ENCODE measurements around the gene LHX5.

Gene LHX5

DNA sequence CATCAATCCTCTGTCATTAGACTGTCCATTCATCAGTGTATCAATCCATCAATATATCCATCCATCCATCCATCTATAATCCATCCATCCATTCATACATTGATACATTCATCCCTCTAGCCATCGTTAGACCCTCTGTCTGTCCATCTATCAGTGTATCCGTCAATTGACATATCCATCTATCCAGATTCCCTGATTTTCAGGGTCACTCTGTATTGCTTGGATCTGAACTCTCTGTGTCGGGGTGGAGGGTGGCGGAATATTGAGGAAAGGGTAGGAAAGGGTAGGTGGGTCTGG is 32.4 kb downstream of the LHX5 start:
- no peak for DNase-seq (ENCODE audit: low spot score)

DNA sequence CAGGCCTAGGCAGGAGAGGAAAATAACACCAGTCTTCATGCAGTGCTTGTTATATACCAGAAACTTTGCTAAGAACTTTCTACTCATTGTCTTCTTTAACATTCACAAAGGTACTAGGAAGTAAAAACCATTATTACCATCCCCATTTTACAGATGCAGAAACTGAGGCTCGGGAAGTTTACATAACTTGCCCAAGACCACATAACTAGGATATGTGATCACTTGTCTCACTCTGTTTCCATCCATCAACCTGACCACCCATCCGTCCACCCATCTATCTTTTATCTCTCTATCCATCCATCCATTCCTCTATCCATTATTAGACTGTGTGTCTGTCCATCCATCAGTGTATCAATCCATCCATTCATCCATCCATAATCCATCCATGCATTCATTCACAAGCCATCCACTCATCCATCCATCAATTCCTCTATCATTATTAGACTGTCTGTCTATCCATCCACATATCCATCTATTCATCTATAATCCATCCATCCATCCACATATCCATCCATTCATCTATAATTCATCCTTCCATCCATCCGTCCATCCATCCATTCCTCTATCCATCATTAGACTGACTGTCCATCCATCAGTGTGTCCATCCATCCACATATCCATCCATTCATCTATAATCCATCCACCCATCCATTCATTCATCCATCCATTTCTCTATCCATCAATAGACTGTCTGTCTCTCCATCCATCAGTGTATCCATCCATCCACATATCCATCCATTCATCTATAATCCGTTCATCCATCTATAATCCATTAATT is 33.0 kb downstream of the LHX5 start:
- no peak for DNase-seq (ENCODE audit: low spot score)

DNA sequence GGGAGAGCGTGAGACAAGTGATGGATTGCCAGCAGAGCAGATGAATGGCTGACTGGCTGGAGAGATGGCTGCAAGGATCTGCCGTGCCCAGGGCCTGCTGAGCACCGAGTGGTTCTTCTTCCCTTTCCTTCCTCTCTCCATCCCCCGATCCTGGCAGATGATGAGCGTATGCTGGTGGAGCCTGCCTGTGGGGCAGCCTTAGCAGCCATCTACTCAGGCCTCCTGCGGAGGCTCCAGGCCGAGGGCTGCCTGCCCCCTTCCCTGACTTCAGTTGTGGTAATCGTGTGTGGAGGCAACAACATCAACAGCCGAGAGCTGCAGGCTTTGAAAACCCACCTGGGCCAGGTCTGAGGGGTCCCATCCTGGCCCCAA is 34.0 kb downstream of the LHX5 start:
- DNase-seq (ENCODE audit: low spot score), result no peak

DNA sequence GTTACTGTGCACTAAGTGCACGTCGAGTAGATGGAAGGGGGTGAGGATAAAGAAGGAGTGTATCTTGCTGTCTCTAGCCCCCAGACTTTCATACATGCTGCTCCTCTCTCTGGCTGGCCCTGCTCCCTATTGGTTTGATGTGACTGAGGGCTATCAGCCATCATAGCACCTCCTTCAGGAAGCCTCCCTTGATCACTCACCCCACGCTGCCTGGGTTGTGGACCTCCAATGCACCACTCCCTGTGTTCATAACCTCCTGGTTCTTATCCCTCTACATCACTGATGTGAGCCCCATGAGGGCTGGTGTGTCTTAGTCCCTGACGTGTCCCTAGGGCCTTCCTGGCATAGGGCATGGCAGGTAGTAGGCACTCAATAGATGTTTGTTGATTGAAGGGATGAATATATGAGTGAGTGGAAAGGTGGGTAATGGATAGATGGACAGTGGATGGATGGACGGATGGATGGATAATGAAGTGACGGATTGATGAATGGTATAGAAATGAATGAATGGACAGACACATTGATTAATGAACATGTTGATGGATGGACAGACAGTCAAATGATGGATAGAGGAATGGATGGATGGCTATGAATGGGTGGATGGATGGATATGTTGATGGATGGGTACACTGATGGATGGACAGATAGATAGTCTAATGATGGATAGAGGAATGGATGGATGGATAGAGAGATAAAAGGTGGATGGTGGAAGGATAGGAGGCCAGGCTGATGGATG is 34.5 kb downstream of the LHX5 start:
- DNase-seq (ENCODE audit: low spot score), result no peak

- DNase-seq (ENCODE audit: low spot score), result no peak
These were observed 35.1 kb downstream of the LHX5 start for GRCh38 chr12:113436586-113436985.

- no peak for DNase-seq (ENCODE audit: low spot score)
These were observed 36.3 kb downstream of the LHX5 start for GRCh38 chr12:113435367-113435766.

GRCh38 chr12:113432986-113433385 is 38.7 kb downstream of the LHX5 start:
- DNase-seq (ENCODE audit: low spot score), result no peak

DNA sequence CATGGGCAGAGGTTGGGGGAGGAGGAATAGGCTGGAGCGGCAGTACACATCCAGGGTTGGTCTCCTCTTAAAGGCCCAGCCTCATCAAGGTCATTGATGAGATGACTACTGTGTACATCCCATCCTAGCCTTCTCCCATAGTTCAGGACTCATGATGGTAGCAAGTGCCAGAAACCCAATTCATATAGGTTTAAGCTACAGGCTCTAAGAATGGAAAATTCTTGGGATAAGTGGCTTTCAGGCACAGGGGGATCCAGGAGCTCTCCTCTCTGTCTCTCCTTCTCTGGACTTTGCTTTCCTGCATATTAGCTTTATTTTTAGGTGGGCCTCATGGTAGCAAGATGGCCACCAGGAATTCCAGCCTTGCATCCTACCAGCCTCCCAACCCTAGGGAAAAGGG is 43.2 kb downstream of the LHX5 start:
- no peak for DNase-seq (ENCODE audit: low spot score)

DNA sequence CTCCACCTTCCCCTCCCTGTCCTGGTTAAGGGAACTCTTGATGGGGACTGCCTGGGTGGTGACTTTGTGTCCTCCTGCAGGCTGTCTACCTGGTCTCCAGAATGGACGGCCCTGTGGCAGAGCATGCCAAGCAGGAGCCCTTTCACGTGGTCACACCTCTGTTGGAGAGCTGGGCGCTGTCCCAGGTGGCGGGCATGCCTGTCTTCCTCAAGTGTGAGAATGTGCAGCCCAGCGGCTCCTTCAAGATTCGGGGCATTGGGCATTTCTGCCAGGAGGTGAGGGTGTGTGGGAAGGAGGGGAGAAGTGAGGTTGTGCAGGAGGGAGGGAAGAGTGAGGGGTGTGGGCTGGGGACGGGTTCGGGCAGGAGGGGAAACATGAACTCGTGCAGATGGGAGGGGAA is 43.8 kb downstream of the LHX5 start:
- DNase-seq (ENCODE audit: low spot score), result no peak

DNA sequence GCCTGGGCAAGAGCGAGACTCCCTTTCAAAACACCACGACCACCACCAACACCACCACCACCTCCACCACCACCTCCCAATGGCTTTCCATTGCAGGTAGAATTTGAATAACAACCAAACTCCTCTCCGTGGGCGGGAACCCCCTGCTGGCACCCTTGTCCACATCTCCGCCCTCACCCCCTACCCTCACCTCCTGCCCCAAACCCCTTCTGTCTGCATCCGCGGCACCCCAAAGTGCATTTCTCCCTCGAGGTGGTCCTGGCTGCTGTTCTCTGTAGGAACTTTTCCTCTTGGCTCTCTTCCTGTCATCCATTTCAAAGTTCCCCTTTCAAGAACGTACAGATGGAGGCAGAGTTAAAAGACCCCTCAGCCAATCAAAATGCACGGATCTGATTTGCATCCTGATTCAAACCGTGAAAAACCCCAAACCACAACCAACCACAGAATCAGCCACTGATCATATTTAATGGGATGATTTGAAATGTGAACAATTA is 45.7 kb downstream of the LHX5 start:
- peak; percentile 46 for DNase-seq (ENCODE audit: low spot score)

DNA sequence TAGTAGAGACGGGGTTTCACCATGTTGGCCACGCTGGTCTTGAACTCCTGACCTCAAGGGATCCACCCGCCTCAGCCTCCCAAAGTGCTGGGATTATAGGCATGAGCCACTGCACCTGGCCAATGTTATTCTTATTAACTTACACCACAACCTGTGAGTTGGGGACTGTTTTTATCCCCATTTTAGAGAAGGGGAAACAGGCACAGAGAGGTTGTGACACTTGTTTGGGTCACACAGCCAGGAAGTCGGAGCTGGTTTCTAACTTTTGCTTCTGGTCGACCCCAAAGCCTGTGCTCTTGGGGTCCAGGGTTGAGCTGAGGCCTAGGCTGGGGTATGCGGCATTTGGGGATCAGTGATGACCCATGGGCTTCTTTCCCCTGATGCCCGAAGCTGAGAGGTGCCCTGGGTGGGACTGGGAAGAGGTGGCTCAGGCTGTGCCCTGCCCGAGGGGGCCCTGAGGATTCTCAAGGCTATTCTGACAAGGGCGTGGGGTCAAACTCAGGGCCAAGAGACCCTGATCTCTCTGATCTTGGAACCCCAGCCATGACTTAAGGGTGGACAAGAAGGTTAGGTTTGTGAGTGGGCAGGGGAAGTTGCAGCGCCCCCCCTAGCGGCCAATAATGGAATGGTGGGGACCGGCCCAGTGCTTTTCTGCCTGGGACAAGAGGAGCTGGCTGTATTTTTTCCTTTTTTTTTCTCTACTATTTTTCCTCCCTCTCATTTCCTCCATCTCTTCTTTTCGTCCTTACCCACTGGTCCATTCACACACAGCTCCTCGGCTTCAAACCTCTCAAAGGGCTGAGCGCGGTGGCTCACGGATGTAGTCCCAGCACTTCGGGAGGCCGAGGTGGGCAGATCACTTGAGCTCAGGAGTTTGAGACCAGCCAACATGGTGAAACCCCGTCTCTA is 46.5 kb downstream of the LHX5 start:
- DNase-seq (ENCODE audit: low spot score), result peak; percentile 53

DNA sequence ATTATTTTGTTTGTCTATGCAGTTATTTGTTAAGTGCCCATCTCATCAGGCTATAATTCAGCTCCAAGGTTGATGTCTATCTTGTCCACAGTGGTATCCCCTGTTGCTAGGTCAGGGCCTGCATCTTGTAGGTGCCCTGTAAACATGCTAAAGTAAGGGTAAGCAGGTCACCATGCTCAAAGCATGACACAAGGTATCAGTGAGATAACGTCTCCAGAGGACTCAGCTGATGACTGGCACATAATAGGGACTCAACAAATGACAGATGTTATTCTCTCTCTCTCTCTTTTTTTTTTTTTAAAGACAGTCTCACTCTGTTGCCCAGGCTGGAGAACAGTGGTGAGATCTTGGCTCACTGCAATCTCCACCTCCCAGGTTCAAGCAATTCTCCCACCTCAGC is 47.2 kb downstream of the LHX5 start:
- DNase-seq (ENCODE audit: low spot score), result no peak

DNA sequence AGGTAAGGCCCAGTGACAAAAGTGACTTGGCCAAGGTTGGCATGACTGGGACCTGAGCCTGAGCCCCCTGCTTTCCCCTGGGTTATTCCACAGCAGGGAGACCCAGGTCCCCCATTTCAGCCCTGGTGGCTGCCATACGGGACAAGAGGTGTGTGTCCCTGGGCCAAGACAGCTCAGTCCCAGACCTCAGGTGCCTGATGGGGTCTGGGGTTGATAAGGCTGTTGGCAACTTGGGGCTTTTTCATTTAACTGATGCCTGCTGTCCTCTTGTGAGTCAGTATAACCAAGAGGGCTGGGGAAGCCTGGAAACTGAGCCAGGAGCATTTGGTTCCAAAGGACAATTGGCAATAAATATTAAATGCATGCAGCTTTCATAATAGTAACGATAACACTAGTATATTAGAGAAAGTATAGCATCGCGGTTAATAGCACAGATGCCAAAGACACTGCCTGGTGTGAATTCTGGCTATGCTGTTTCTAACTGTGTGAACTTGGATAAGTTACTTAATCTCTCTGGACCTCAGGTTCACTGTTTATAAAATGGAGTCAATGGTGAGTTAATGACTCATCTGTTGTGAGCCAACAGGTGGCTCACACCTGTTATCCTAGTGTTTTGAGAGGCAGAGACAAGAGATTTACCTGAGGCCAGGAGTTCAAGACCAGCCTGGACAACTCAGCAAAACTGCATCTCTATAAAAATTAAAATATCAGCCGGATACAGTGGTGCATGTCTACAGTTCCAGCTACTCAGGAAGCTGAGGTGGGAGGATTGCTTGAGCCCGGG is 48.6 kb downstream of the LHX5 start:
- DNase-seq (ENCODE audit: low spot score), result no peak

DNA sequence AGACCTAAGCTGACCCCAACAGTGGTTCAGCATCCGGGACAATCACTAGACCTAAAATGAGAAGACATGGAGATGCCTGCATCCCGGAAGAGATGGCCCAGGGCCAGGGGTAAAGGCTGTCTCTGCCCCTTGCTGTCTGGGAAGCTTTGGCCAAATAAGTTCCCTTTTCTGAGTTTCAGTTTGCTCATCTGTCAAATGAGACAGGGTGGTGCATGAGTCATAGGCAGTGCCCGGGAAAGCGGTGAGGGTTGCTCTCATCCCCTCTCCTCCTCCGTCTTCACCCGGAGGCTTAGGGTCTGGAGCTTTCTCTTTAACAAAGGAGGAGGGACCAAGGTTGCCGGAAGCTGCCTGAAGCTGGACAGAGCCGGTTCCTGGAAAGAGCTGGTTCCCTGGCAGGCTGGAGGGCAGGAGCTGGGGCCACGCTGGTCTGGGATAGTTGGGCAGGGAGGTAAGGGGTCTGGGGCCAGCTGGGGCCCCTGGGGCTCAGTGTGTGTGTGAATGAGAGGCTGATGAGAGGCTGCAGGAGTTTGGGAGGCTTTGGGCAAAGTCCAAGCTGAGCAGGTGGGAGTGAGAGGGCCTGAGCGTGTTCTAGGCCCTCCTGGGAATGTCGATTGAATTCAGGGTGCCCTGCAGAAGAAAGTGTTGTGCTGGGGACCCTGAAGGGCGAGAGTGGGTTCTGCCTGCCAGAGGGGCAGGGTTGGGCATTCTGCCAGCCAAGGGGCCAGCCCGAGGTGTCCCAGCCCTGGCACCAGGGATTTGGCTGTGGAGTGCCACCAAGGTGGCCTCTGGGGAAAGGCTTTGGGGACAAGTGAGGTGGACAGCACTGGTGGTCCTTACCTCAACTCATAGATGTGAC is 49.4 kb downstream of the LHX5 start, which contains the start of gene SDSL:
Gene SDSL, plus strand, starts transcription at position 351 of the 856 bp plus-strand sequence. CDS start 5,603 bp downstream, outside the sequence.
- peak; percentile 56 for DNase-seq (ENCODE audit: low spot score)

- no peak for DNase-seq (ENCODE audit: low spot score)
These were observed 50.6 kb downstream of the LHX5 start for GRCh38 chr12:113420996-113421595.

- no peak for DNase-seq (ENCODE audit: low spot score)
These were observed 53.3 kb downstream of the LHX5 start for GRCh38 chr12:113418213-113418879.

- DNase-seq (ENCODE audit: low spot score), result no peak
These were observed 55.4 kb downstream of the LHX5 start for GRCh38 chr12:113416091-113416754.

GRCh38 chr12:113414519-113415038 is 57.1 kb downstream of the LHX5 start:
- no peak for DNase-seq (ENCODE audit: low spot score)

DNA sequence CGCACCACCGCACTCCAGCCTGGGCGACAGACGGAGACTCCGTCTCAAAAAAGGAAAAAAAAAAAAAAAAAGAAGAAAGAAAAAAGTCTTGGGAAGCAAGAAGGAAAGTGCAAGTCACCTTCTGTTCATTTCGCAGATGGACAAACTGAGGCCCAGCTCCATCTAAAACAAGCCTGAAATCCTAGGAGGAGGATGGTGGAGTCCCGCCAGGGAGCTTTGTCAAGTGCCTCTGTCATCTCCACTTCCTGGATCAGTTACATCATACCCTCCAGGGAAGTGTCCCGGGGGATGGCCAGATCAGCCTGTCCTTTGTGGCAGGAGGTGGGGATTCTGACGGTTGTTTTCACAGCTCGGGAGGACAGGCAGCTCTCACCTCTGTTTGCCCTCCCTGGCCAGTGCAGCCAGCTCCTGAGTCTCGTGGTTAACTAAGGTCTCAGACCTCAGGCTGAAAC is 58.2 kb downstream of the LHX5 start:
- no peak for DNase-seq (ENCODE audit: low spot score)

Measured in germinal center (tissue), 1 donor.